ENCODE results near the gene RETREG1. TPM values are rescaled to one million over a fixed set of nuclear protein-coding genes. Genes with fewer than 3 reads are reported as not detected.

Gene RETREG1
- total RNA-seq, 1 donor from 2014 or later: 8.3 TPM

DNA sequence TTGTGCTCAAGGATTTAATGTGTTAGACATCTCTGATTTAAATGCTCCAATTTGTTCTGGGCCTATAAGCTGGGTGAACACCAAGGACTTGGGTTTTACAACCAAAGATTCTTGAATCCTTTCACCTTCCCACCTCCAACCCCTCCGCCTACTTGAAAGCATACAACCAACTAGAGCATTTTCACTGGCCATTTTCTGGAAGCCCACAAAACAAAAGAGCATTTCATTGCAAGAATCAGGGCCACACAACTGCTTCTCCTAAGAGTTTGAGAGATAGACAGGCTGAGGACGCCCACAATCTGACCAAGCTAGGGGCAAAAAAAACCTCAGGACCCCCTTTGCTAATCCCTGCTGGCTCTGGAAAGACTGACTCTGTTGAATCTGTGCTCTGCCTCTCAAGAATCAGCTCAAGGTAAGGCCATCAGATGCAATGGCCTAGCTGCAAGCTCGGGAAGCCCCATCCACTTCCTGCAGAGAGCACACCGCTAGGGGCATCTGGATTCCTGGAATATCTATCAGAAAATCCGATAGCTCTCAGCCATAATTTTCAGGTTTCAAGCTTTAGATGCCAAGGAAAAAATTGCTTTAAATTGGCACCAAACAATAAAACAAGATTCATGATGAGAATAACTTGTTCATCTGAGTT is 57.7 kb downstream of the RETREG1 start:
- H3K9me3 Mint-ChIP-seq: no peaks in the 10 kb centered on the region
- H3K27ac Mint-ChIP-seq: no peak overlapping the region
- TF ChIP-seq, protein P1, sequence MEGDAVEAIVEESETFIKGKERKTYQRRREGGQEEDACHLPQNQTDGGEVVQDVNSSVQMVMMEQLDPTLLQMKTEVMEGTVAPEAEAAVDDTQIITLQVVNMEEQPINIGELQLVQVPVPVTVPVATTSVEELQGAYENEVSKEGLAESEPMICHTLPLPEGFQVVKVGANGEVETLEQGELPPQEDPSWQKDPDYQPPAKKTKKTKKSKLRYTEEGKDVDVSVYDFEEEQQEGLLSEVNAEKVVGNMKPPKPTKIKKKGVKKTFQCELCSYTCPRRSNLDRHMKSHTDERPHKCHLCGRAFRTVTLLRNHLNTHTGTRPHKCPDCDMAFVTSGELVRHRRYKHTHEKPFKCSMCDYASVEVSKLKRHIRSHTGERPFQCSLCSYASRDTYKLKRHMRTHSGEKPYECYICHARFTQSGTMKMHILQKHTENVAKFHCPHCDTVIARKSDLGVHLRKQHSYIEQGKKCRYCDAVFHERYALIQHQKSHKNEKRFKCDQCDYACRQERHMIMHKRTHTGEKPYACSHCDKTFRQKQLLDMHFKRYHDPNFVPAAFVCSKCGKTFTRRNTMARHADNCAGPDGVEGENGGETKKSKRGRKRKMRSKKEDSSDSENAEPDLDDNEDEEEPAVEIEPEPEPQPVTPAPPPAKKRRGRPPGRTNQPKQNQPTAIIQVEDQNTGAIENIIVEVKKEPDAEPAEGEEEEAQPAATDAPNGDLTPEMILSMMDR (IDR thresholded peaks at IDR 0.05; ENCODE audit: unreplicated experiment): no peak
- DNase-seq (ENCODE audit: low spot score in 2 of 2, unreplicated experiment in 2 of 2): no peak
- no peaks in the 10 kb centered on the region for H3K27me3 Mint-ChIP-seq (ENCODE audit: low read depth)
- H3K4me1 Mint-ChIP-seq: no peaks in the 10 kb centered on the region
- H3K4me3 Mint-ChIP-seq: no peak overlapping the region
- no peaks in the 10 kb centered on the region for H3K36me3 Mint-ChIP-seq

DNA sequence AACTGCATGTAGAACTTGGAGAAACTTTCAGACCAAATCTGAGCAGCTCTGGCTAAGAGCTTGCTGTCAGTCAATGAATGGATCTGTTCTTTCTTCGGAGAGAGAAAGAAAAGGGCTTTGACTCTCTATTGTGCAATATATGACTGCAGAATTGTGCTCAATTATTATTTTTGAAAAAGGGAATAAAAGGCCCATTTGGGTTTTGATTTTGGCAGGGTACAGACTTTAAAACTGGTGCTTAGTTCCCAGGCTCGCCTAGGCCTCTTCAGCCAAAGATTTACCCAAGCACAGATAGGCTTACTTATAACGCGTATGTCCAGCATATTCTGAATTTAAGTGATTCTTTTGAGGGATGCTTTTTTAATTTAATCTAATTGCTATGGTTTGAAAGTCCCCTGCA is 59.3 kb downstream of the RETREG1 start:
- Mint-ChIP-seq H3K36me3 (no peaks in the 10 kb centered on the region), H3K27ac (no peak overlapping the region), H3K27me3 (ENCODE audit: low read depth) (no peaks in the 10 kb centered on the region), H3K9me3 (no peaks in the 10 kb centered on the region), H3K4me3 (no peak overlapping the region), H3K4me1 (peaks cover 2% of the 10 kb centered on the region)
- TF ChIP-seq, protein P1 (IDR thresholded peaks at IDR 0.05; ENCODE audit: unreplicated experiment): no peak
- DNase-seq (ENCODE audit: low spot score in 2 of 2, unreplicated experiment in 2 of 2): no peak

DNA sequence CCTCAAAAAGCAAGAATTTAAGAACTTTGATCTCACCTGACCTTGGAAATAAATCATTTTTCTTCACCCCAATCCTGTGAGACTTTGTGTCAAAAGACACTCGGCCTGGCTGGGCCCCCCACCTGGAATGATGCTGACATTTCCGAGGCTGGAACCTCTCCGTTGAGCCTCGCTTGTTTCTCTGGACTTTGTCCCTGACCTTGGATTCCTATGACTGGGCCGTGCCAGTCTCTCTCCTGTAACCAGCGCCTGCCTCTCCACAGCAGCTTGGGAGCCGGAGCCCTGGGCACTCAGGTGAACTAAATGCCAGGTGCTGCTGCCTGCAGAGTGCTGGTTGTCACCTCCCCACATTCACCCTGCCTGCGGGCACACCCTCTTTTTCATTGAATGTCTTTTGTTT is 62.7 kb downstream of the RETREG1 start:
- DNase-seq (ENCODE audit: low spot score in 2 of 2, unreplicated experiment in 2 of 2): no peak
- no peak overlapping the region for H3K4me3 Mint-ChIP-seq
- no peaks in the 10 kb centered on the region for H3K27me3 Mint-ChIP-seq (ENCODE audit: low read depth)
- TF ChIP-seq, protein P1 (IDR thresholded peaks at IDR 0.05; ENCODE audit: unreplicated experiment): no peak
- peaks cover 2% of the 10 kb centered on the region for H3K4me1 Mint-ChIP-seq
- no peaks in the 10 kb centered on the region for H3K36me3 Mint-ChIP-seq
- H3K9me3 Mint-ChIP-seq: peaks cover 3% of the 10 kb centered on the region
- no peak overlapping the region for H3K27ac Mint-ChIP-seq

DNA sequence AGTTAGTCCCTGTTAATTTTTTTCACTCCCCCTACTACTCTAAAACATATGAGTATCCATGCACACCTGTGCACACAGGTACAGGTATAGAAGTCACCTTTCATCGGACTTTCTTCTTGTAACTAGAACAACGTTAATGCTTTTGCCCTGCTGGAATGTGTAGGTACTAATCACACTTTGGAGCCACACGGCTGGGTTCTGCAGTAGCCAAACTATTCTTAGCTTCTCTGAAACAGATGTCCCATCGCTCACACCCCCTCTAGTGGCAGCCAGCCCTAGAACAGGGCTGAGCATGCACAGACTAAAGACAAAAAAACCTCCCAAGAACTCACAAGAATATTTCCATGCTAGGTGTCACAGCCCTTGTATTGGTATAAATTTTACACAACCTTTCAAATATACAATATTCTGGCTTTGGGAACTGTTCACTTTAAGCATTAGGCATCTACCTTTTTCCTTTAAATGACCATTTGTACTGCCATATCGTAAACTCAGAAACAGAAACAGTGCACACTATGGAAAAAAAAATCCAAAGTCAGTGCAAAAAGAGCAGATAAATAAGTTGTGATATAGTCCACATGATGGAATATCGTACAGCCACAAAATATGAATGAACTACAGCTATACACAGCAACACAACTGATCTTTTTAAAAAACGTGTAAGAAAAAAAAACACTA is 64.0 kb downstream of the RETREG1 start:
- Mint-ChIP-seq H3K27me3 (ENCODE audit: low read depth) (no peaks in the 10 kb centered on the region), H3K4me3 (no peak overlapping the region), H3K4me1 (peaks cover 2% of the 10 kb centered on the region), H3K9me3 (peaks cover 3% of the 10 kb centered on the region), H3K36me3 (no peaks in the 10 kb centered on the region), H3K27ac (no peak overlapping the region)
- DNase-seq (ENCODE audit: low spot score in 2 of 2, unreplicated experiment in 2 of 2): peak; percentile 40 to 66
- TF ChIP-seq, protein P1 (IDR thresholded peaks at IDR 0.05; ENCODE audit: unreplicated experiment): peak; percentile 68

DNA sequence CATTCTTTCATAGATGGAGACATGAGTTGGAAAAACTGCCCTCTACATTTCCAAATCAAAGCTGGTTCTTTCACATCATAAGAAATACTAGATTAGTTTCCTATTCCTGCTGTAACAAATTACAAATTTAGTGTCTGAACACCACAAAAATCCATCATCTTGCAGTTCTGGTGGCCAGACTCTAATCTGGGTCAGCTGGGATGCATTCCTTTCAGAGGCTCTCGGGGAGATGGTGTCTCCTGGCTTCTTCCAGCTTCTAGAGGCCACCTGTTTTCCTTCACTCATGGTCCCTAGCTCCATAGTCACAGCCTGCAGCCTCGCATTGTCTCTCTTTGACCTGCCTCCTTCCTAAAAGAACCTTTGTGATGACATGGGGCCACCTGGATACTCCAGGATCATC is 65.2 kb downstream of the RETREG1 start:
- H3K4me3 Mint-ChIP-seq: no peak overlapping the region
- no peaks in the 10 kb centered on the region for H3K36me3 Mint-ChIP-seq
- H3K9me3 Mint-ChIP-seq: peaks cover 3% of the 10 kb centered on the region
- H3K4me1 Mint-ChIP-seq: peaks cover 7% of the 10 kb centered on the region
- H3K27ac Mint-ChIP-seq: no peak overlapping the region
- DNase-seq (ENCODE audit: low spot score in 2 of 2, unreplicated experiment in 2 of 2): no peak
- H3K27me3 Mint-ChIP-seq (ENCODE audit: low read depth): no peaks in the 10 kb centered on the region
- TF ChIP-seq, protein P1 (IDR thresholded peaks at IDR 0.05; ENCODE audit: unreplicated experiment): no peak

Measured in mesothelial cell of epicardium (in vitro differentiated cells).